Uterus (tissue), 2 donors: Measurements from ENCODE around the gene TIMM8B.
A peak's percentile ranks its signal among the peaks of the same experiment; 100 is the strongest.

Experiments used
- CTCF ChIP-seq, 4 experiments: fragments of 200-600 bp in 2 of 4; fragments of 450-650 bp in 2 of 4; sonication (generic) in 2 of 4; IDR thresholded peaks; one replicate each; pipeline ENCODE4 v1.5.1; 2016 to 2019; ENCODE audit warnings: antibody characterized with exemption in 4 of 4, mild to moderate bottlenecking in 2 of 4, moderate library complexity in 1 of 4
- POLR2A ChIP-seq, 2 donors: fragments of 450-650 bp; IDR thresholded peaks; one replicate each; pipeline ENCODE4 v1.6.1; 2016; ENCODE audit warnings: antibody characterized with exemption in 2 of 2, mild to moderate bottlenecking in 1 of 2, moderate library complexity in 1 of 2

GRCh38 chr11:112073941-112074811 is 12.4 kb downstream of the TIMM8B start, which contains the start of the genes NKAPD1 and PIH1D2:
- peak in 3 of 4 experiments; percentile 6 to 42 (median 6) for TF ChIP-seq CTCF (IDR thresholded peaks at IDR 0.05)
- peak in 1 of 2 donors; percentile 17 for TF ChIP-seq POLR2A (IDR thresholded peaks at IDR 0.05)
